ENCODE data around the gene METTL23. TPM values are rescaled to one million over a fixed set of nuclear protein-coding genes. Genes with fewer than 3 reads are reported as not detected.
"Not testable (repeated sequence)": the region's sequence is repeated elsewhere in the genome, so short reads cannot be mapped to it uniquely, and the experiment has no call there.

Gene METTL23
- total RNA-seq, 2 donors from 2014 or later, result 13.9 to 30.0 TPM

- DNase-seq (ENCODE audit: low spot score in 2 of 2), result no peak
- H3K9me3 Mint-ChIP-seq, result no peaks in the 10 kb centered on the region
- no peak for ATAC-seq
- no peaks in the 10 kb centered on the region for H3K36me3 Mint-ChIP-seq
- H3K27ac Mint-ChIP-seq, result no peak overlapping the region
Measured at GRCh38 chr17:76707985-76708807, 18.4 kb upstream of the METTL23 start.

- peaks cover 0 to 3% of the 10 kb centered on the region in 2 donors for H3K36me3 Mint-ChIP-seq
- ATAC-seq, result no peak
- H3K9me3 Mint-ChIP-seq, result no peaks in the 10 kb centered on the region
- H3K27ac Mint-ChIP-seq, result no peak overlapping the region
- no peak for DNase-seq (ENCODE audit: low spot score in 2 of 2)
Measured at GRCh38 chr17:76709077-76709950, 17.3 kb upstream of the METTL23 start.

- not testable (repeated sequence) for H3K9me3 Mint-ChIP-seq; H3K27ac Mint-ChIP-seq; DNase-seq (ENCODE audit: low spot score in 2 of 2); H3K36me3 Mint-ChIP-seq
- ATAC-seq, result peak; percentile 31 to 41
Measured at GRCh38 chr17:76709951-76710862, 16.4 kb upstream of the METTL23 start.

GRCh38 chr17:76710863-76711611 lies 15.6 kb upstream of the METTL23 start, which contains the start of gene MXRA7:
TSS of gene MXRA7 (minus strand) at chr17:76710965. CDS start at chr17:76710946, 19 bp downstream.
- ATAC-seq (peak; percentile 78 to 86), DNase-seq (ENCODE audit: low spot score in 2 of 2) (peak in 1 of 2 donors; percentile 65)
- peaks cover 2 to 5% of the 10 kb centered on the region in 2 donors for H3K36me3 Mint-ChIP-seq
- no peaks in the 10 kb centered on the region for H3K9me3 Mint-ChIP-seq
- no peak within 1 kb of the TSS for H3K27ac Mint-ChIP-seq

GRCh38 chr17:76712321-76712720 lies 14.3 kb upstream of the METTL23 start:
- Mint-ChIP-seq H3K27ac (peak overlapping the region in 1 of 2 donors; percentile 48), H3K36me3 (peaks cover 8 to 11% of the 10 kb centered on the region in 2 donors)
- DNase-seq (ENCODE audit: low spot score in 2 of 2); H3K9me3 Mint-ChIP-seq; ATAC-seq: not testable (repeated sequence)

- Mint-ChIP-seq H3K9me3 (no peaks in the 10 kb centered on the region), H3K27ac (no peak overlapping the region), H3K36me3 (peaks cover 11% of the 10 kb centered on the region in 2 donors)
- ATAC-seq, result no peak
- no peak for DNase-seq (ENCODE audit: low spot score in 2 of 2)
Measured at GRCh38 chr17:76713765-76714164, 12.9 kb upstream of the METTL23 start.

- Mint-ChIP-seq H3K27ac (peak overlapping the region in 1 of 2 donors; percentile 11), H3K9me3 (no peaks in the 10 kb centered on the region), H3K36me3 (peaks cover 11 to 14% of the 10 kb centered on the region in 2 donors)
- DNase-seq (ENCODE audit: low spot score in 2 of 2) (no peak), ATAC-seq (no peak)
Measured at GRCh38 chr17:76714336-76714735, 12.3 kb upstream of the METTL23 start.

GRCh38 chr17:76714822-76715495 lies 11.7 kb upstream of the METTL23 start:
- no peaks in the 10 kb centered on the region for H3K9me3 Mint-ChIP-seq
- DNase-seq (ENCODE audit: low spot score in 2 of 2), result peak in 1 of 2 donors; percentile 88
- no peak for ATAC-seq
- peaks cover 11 to 14% of the 10 kb centered on the region in 2 donors for H3K36me3 Mint-ChIP-seq
- H3K27ac Mint-ChIP-seq, result peak overlapping the region; percentile 11 to 86

GRCh38 chr17:76715496-76715830 lies 11.2 kb upstream of the METTL23 start:
- no peak for DNase-seq (ENCODE audit: low spot score in 2 of 2)
- ATAC-seq, result no peak
- no peaks in the 10 kb centered on the region for H3K9me3 Mint-ChIP-seq
- peaks cover 12 to 15% of the 10 kb centered on the region in 2 donors for H3K36me3 Mint-ChIP-seq
- H3K27ac Mint-ChIP-seq, result peak overlapping the region in 1 of 2 donors; percentile 86

- peak in 1 of 2 donors; percentile 74 for DNase-seq (ENCODE audit: low spot score in 2 of 2)
Measured at GRCh38 chr17:76716146-76716838, 10.3 kb upstream of the METTL23 start.

GRCh38 chr17:76716839-76717215 lies 9.8 kb upstream of the METTL23 start:
- H3K9me3 Mint-ChIP-seq, result no peaks in the 10 kb centered on the region
- ATAC-seq, result no peak
- H3K36me3 Mint-ChIP-seq, result peaks cover 26 to 27% of the 10 kb centered on the region in 2 donors
- H3K27ac Mint-ChIP-seq, result peak overlapping the region; percentile 84 to 86
- DNase-seq (ENCODE audit: low spot score in 2 of 2), result no peak

More at GRCh38 chr17:76716146-76716838, 10.3 kb upstream of the METTL23 start:
- Mint-ChIP-seq H3K36me3 (peaks cover 20 to 21% of the 10 kb centered on the region in 2 donors), H3K9me3 (no peaks in the 10 kb centered on the region), H3K27ac (peak overlapping the region; percentile 84 to 86)
- peak; percentile 91 to 94 for ATAC-seq

- ATAC-seq, result no peak
- Mint-ChIP-seq H3K36me3 (peaks cover 31 to 32% of the 10 kb centered on the region in 2 donors), H3K9me3 (no peaks in the 10 kb centered on the region), H3K27ac (no peak overlapping the region)
- DNase-seq (ENCODE audit: low spot score in 2 of 2), result no peak
Measured at GRCh38 chr17:76718516-76718915, 8.1 kb upstream of the METTL23 start.

GRCh38 chr17:76720211-76720610 lies 6.4 kb upstream of the METTL23 start:
- DNase-seq (ENCODE audit: low spot score in 2 of 2) (no peak), ATAC-seq (no peak)
- no peak overlapping the region for H3K27ac Mint-ChIP-seq
- H3K9me3 Mint-ChIP-seq, result no peaks in the 10 kb centered on the region
- H3K36me3 Mint-ChIP-seq, result peaks cover 31 to 38% of the 10 kb centered on the region in 2 donors

- DNase-seq (ENCODE audit: low spot score in 2 of 2), result no peak
- H3K36me3 Mint-ChIP-seq, result peaks cover 37 to 44% of the 10 kb centered on the region in 2 donors
- H3K27ac Mint-ChIP-seq, result peak overlapping the region in 1 of 2 donors; percentile 8
- ATAC-seq, result no peak
- no peaks in the 10 kb centered on the region for H3K9me3 Mint-ChIP-seq
Measured at GRCh38 chr17:76720941-76721340, 5.7 kb upstream of the METTL23 start.

Measured in activated naive CD4-positive, alpha-beta T cell treated with anti-CD3 and anti-CD28 coated beads, Interleukin-2, amount 50 U/mL, for 72 hours (primary cell).